HCT116 (cell line): ENCODE data around the gene PRSS21. TPM values are rescaled to one million over a fixed set of nuclear protein-coding genes. Genes with fewer than 3 reads are reported as not detected.

ENCODE experiments used
- ATAC-seq: fragments of 200-7000 bp; cut with Tn5 transposase; 2 replicates; pipeline ENCODE4 v1.9.1; 2020; ENCODE audit warnings: mild to moderate bottlenecking, moderate library complexity
- BruUV-seq: library from RNA; stranded (reverse); fragments of 400-500 nt; replicated peaks from 2 replicates; lab custom pipeline; 2021; lab: Mats Ljungman, UMichigan
- CTCF ChIA-PET: fragments of 300-600 bp; sonication (Branson Sonifier 250); formaldehyde crosslinking; loops from one replicate; lab custom pipeline; 2021; ENCODE audit warnings: antibody characterized with exemption; lab: Charles Lee
- POLR2A ChIA-PET: fragments of 300-600, 350-600 bp; sonication (Branson Sonifier 250); formaldehyde crosslinking; loops from one replicate; lab custom pipeline; 2021; ENCODE audit warnings: antibody characterized with exemption; lab: Charles Lee
- RAD21 ChIA-PET, 2 experiments: fragments of 300-600 bp; sonication (Branson Sonifier 250); formaldehyde crosslinking; loops; one replicate each; lab custom pipeline; 2023; ENCODE audit warnings: low total read pairs in 2 of 2; ENCODE audit not compliant: uncharacterized antibody in 2 of 2, unreplicated experiment in 2 of 2, low non-redundant PET in 1 of 2; lab: Charles Lee
- DNase-seq: peaks from one replicate; pipeline ENCODE4 v3.0.0-alpha.2; 2010; ENCODE audit warnings: low read depth, low spot score
- H2AFZ ChIP-seq: fragments of 200-600 bp; shearing (Covaris generic), sonication (generic); 2 replicates; pipeline ENCODE4 v1.6.1; 2017; ENCODE audit warnings: low read depth, mixed run types, mixed read lengths, antibody characterized with exemption, low read length; ENCODE audit not compliant: poor library complexity, severe bottlenecking
- H3K27ac ChIP-seq: 2 replicates; pipeline ENCODE4 v1.5.1; 2012; ENCODE audit warnings: low read depth, low read length
- H3K27me3 ChIP-seq: fragments of 200-600 bp; sonication (generic); 2 replicates; pipeline ENCODE4 v1.6.1; 2016; ENCODE audit warnings: mixed run types, low read length, mixed read lengths; ENCODE audit not compliant: insufficient read depth
- H3K36me3 ChIP-seq, 2 experiments: fragments of 200-500 bp in 1 of 2; fragments of 200-600 bp in 1 of 2; sonication (Bioruptor generic) in 1 of 2; sonication (generic) in 1 of 2; 2 replicates each; pipeline versions ENCODE4 v1.5.1 to v1.6.1; 2014 to 2016; ENCODE audit warnings: low read length in 2 of 2, inconsistent platforms in 1 of 2, mixed read lengths in 1 of 2, mixed run types in 1 of 2; ENCODE audit not compliant: insufficient read depth in 2 of 2, control insufficient read depth in 1 of 2
- H3K4me1 ChIP-seq, 2 experiments: fragments of 200-600 bp in 1 of 2; sonication (generic) in 1 of 2; 2 replicates each; pipeline versions ENCODE4 v1.5.1 to v1.6.1; 2012 to 2017; ENCODE audit warnings: low read length in 2 of 2, inconsistent platforms in 1 of 2, mild to moderate bottlenecking in 1 of 2, mixed read lengths in 1 of 2, mixed run types in 1 of 2, moderate library complexity in 1 of 2; ENCODE audit not compliant: insufficient read depth in 2 of 2, control insufficient read depth in 1 of 2
- H3K4me2 ChIP-seq: fragments of 200-600 bp; sonication (generic); 2 replicates; pipeline ENCODE4 v1.6.1; 2017; ENCODE audit warnings: mixed run types, low read length, mixed read lengths
- H3K4me3 ChIP-seq, 2 experiments: fragments of 200-600 bp in 1 of 2; sonication (generic) in 1 of 2; replicated peaks in 1 of 2; 2 replicates each; pipeline ENCODE4 v1.5.1; 2011 to 2016; ENCODE audit warnings: low read length in 2 of 2, control low read depth in 1 of 2, low read depth in 1 of 2, mild to moderate bottlenecking in 1 of 2, mixed read lengths in 1 of 2, mixed run types in 1 of 2
- H3K79me2 ChIP-seq: fragments of 200-600 bp; sonication (generic); 2 replicates; pipeline ENCODE4 v1.6.1; 2017; ENCODE audit warnings: mild to moderate bottlenecking, mixed run types, low read length, moderate library complexity, mixed read lengths; ENCODE audit not compliant: insufficient read depth
- H3K9ac ChIP-seq: fragments of 200-600 bp; sonication (generic); 2 replicates; pipeline ENCODE4 v1.6.1; 2016; ENCODE audit warnings: low read length, mixed read lengths
- H3K9me2 ChIP-seq: fragments of 200-600 bp; sonication (generic), shearing (Covaris generic); 2 replicates; pipeline ENCODE4 v1.6.1; 2017; ENCODE audit warnings: mixed run types, mild to moderate bottlenecking, moderate library complexity; ENCODE audit not compliant: insufficient read depth
- H3K9me3 ChIP-seq, 2 experiments: fragments of 200-500 bp in 1 of 2; fragments of 200-600 bp in 1 of 2; sonication (Bioruptor generic) in 1 of 2; sonication (generic) in 1 of 2; 2 replicates each; pipeline ENCODE4 v1.6.1; 2014 to 2017; ENCODE audit warnings: low read length in 2 of 2, mixed read lengths in 2 of 2, inconsistent platforms in 1 of 2, low read depth in 1 of 2, mild to moderate bottlenecking in 1 of 2, mixed run types in 1 of 2, moderate library complexity in 1 of 2; ENCODE audit not compliant: control insufficient read depth in 1 of 2, insufficient read depth in 1 of 2
- H4K20me1 ChIP-seq: fragments of 200-600 bp; sonication (generic), shearing (Covaris generic); 2 replicates; pipeline ENCODE4 v1.6.1; 2017; ENCODE audit warnings: mixed run types, mild to moderate bottlenecking, moderate library complexity; ENCODE audit not compliant: insufficient read depth
- SIN3A ChIP-seq: IDR thresholded peaks from 2 replicates; pipeline ENCODE4 v1.6.1; 2012; ENCODE audit warnings: low read depth
- TCF7L2 ChIP-seq: IDR thresholded peaks from 2 replicates; pipeline ENCODE4 v1.7.0; 2011; ENCODE audit warnings: borderline replicate concordance, inconsistent platforms; ENCODE audit not compliant: insufficient read depth, insufficient read length; ENCODE audit errors: extremely low read depth
- intact Hi-C: fragments of 100-400 bp; cut with micrococcal nuclease; formaldehyde crosslinking; loops from 2 replicates; pipeline ENCODE4 v1.10.0; 2022
- total RNA-seq: library from RNA; stranded (reverse); gene quantifications from one replicate; pipeline ENCODE4 v1.2.1, GENCODE V29; 2021; ENCODE audit not compliant: unreplicated experiment
- TF ChIP-seq, protein P1 (sequence below): IDR thresholded peaks from 2 replicates; pipeline ENCODE4 v1.6.1; 2012
- TF ChIP-seq, protein P2 (sequence below): IDR thresholded peaks from 2 replicates; pipeline ENCODE4 v1.6.1; 2012; ENCODE audit warnings: low read depth

The PRSS21 gene
- total RNA-seq, 1 experiment from 2014 or later: 0.39 TPM

DNA sequence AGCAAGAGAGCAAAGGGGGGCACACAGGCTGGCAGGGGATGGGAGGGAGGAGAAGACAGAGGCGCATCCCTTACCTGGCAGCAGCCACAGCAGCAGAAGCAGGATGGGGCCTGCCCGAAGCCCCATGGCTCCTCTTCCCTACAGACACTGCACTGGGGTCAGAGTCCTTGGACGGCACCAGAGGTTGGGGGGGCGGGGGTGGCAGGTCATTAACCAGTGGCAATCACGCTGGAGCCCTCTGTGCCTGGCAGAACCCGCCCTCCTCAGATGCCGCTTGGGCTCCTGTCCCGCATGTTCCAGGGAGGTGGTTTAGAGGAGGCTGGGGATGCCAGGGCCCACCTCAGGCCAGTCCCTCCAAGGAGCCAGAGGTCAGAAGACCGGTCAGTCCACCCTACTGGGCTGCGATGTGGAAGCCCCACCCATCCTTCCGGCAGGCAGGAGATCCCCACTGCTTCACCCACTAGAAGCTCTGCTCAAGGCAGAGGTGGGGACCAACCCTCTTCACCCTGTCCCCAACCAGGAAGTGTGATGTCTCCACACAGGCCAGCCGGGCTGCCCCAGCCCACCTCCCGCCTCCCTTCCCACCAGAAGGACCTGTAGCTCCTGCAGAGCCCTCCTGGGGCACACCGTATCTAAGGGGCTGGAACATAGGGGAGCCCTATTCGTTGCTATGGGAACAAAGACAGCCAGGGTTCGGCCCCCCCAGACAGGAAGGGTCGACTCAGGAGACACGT, 24.7 kb downstream of the PRSS21 start:
- CTCF ChIA-PET: interaction anchor here (0.7 to 1.6 kb wide), 9 partner anchors 14 to 152 kb away, joined by 3 to 14 read pairs (median 3); partner anchors contain the start of genes FLYWCH1, FLYWCH2 and PRSS22

More for the DNA sequence above, 24.7 kb downstream of the PRSS21 start:
- H3K27ac ChIP-seq: peak overlapping the region; percentile 59
- H4K20me1 ChIP-seq: no peaks in the 10 kb centered on the region
- H3K4me3 ChIP-seq: peak overlapping the region; percentile 74 to 79
- BruUV-seq: TSS peak; percentile 89
- peak overlapping the region; percentile 95 for H3K4me2 ChIP-seq
- H3K9me3 ChIP-seq: no peaks in the 10 kb centered on the region
- H2AFZ ChIP-seq: no peak overlapping the region
- peaks cover 14 to 59% of the 10 kb centered on the region in 2 experiments for H3K4me1 ChIP-seq
- ChIA-PET POLR2A (interaction anchor here (0.7 kb wide), 1 partner anchor 41 kb away, joined by 3 read pairs; the partner anchor contains the start of gene FLYWCH2), RAD21 (no interaction called here)
- no peaks in the 10 kb centered on the region for H3K79me2 ChIP-seq
- H3K9me2 ChIP-seq: no peaks in the 10 kb centered on the region
- peak overlapping the region; percentile 73 for H3K9ac ChIP-seq
- no peak for DNase-seq
- peak; percentile 41 for ATAC-seq
- TF ChIP-seq, protein P1, sequence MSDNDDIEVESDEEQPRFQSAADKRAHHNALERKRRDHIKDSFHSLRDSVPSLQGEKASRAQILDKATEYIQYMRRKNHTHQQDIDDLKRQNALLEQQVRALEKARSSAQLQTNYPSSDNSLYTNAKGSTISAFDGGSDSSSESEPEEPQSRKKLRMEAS: no peak
- TF ChIP-seq, protein P2, sequence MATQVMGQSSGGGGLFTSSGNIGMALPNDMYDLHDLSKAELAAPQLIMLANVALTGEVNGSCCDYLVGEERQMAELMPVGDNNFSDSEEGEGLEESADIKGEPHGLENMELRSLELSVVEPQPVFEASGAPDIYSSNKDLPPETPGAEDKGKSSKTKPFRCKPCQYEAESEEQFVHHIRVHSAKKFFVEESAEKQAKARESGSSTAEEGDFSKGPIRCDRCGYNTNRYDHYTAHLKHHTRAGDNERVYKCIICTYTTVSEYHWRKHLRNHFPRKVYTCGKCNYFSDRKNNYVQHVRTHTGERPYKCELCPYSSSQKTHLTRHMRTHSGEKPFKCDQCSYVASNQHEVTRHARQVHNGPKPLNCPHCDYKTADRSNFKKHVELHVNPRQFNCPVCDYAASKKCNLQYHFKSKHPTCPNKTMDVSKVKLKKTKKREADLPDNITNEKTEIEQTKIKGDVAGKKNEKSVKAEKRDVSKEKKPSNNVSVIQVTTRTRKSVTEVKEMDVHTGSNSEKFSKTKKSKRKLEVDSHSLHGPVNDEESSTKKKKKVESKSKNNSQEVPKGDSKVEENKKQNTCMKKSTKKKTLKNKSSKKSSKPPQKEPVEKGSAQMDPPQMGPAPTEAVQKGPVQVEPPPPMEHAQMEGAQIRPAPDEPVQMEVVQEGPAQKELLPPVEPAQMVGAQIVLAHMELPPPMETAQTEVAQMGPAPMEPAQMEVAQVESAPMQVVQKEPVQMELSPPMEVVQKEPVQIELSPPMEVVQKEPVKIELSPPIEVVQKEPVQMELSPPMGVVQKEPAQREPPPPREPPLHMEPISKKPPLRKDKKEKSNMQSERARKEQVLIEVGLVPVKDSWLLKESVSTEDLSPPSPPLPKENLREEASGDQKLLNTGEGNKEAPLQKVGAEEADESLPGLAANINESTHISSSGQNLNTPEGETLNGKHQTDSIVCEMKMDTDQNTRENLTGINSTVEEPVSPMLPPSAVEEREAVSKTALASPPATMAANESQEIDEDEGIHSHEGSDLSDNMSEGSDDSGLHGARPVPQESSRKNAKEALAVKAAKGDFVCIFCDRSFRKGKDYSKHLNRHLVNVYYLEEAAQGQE: no peak
- TF ChIP-seq SIN3A: no peak
- TF ChIP-seq TCF7L2: no peak
- no peaks in the 10 kb centered on the region for H3K36me3 ChIP-seq
- intact Hi-C loops: loop anchor here (1.0 kb wide), 2 partner anchors 15 to 27 kb away; no protein-coding TSS in a partner anchor
- H3K27me3 ChIP-seq: no peaks in the 10 kb centered on the region
